ENCODE data around the gene RAD51B.
A peak's percentile ranks its signal among the peaks of the same experiment; 100 is the strongest.

The RAD51B gene

DNA sequence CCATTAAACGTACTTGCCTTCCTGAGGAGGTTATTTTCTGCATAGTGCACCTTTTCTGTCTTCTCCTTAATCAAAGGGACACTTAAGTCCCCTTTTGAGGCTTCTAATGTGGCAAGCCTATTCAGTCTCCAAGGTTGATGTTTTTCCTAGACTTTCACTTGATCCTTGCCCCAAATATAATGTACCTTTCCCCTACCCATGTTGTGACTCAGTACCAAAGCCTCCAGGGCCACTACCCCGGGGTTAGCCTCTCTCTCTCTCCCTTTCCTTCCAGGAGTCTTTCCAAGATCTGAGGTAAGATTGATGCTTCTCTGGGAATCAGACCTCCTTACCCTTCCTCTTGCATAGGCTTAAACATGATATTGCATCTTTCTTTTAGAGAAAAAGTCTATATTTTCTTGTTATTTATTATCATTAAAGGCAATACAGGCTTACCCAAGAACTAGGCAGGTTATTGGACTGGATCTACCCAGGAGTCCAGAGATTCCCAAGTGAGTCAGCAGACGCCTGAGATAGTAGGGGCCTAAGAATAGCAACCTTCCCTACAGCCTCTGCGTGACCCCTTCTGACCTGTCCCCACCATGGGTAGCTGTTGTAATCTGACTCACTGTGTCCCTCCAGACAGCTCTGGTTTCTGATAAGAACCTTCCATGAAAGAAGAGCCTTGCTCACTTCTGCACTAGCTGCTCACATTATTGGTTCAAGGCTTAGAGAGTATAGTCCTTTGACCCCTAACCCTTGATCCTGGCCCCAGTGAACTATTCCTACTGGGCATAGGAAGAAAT, 800.4 kb downstream of the RAD51B start:
- no peak for DNase-seq (ENCODE audit: low read depth in 2 of 2)

DNA sequence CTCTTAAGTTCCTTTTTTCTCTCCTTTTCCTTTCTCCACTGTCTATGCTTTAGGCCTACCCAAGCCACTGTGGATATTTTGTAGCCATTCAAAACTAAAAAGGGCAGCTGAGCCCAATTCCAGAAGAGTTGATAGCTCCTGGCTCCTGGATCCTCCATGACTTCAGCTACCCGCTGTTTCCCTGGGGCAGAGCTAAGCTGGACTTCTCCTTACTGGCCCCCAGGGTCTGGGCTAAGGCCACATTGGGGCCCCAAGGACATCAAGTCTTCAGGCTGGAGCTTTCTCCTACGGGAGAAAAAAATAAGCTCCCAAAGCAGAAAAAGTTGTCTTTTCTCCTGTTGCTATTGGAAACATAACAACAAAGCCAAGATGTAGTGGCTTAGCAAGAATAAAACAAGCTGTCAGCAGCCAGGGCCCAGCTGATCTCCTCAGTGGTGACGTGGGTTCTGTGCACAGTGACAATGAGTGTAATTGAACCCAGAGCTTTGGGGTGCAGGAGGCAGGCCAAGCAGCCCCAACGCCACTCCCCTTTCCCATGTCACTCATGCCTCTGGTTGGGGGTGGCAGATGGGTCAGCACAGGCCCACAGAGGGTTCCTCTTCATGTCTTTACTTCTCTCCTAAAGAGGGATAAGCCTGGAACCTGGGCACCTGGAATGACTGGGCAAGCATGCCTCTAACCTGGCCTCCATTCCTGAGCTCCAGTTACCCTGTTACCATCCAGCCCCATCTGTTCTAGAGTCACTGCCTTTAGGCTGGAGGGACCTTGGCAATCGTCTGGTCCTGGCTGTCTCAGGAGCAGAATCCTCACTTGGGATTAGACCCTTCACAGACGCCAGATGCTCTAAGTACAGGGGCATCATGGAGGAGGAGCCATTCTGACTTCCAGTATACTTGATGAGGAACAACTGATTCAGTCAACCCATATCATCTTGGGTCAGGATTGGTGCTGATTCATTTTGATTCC, 802.1 kb downstream of the RAD51B start:
- DNase-seq (ENCODE audit: low read depth in 2 of 2) = no peak

DNA sequence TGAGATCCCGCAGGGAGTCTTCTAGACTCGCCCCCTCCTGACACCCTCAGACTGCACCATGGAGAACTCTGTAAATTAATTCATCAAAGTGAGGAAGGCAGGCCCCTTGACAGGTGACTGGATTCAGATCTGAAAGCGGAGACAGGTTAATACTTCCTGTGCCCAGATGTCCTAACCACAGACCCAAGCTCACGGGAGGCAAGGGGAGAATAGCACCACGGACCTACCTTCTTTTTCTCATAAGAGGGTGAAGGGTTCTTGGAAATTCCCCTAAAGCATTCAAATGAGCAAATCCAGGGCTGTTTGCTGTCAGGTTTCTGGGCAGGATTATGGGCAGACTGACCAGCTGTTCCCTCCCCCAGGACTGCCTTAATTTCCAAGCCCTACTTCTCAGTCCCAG, 803.3 kb downstream of the RAD51B start:
- no peak for DNase-seq (ENCODE audit: low read depth in 2 of 2)

DNA sequence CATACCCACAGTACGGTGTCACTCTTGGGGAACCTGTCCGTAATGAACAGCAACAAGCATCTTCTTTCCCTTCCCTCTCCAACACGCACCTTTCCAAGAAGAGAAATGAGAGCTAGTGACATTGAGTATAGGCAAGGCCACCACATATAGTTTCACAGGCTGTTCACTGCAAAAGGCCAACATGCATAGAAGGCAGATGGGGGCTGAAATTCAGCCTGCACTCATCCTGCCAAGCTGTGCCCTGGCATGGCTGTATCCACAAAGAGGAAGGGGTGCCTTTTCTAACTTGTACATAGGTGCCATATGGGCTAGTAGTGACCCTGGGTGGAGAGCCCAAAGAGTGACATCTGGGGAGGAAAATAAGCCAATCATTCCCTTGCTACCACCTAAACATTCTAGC, 803.7 kb downstream of the RAD51B start:
- DNase-seq (ENCODE audit: low read depth in 2 of 2) = no peak

DNA sequence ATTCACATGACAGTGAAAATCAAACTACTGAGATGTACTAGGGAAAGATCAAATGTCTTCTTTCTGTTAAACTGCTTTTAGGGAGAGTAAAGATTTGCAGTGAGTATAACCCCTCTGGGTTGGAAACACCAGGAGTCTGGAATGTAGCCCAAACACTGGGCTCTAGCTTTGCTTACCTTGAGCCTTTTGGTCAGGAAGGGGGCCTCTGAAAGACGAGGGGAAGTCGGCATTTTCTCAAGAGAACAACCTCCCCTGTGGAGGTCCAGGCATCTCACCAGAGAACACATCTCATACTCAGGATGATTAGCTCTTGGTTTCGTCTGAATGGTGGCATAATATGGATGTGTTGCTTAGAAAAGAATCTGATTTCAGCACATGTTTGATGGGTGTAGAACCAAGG, 804.2 kb downstream of the RAD51B start:
- DNase-seq (ENCODE audit: low read depth in 2 of 2) = no peak

DNA sequence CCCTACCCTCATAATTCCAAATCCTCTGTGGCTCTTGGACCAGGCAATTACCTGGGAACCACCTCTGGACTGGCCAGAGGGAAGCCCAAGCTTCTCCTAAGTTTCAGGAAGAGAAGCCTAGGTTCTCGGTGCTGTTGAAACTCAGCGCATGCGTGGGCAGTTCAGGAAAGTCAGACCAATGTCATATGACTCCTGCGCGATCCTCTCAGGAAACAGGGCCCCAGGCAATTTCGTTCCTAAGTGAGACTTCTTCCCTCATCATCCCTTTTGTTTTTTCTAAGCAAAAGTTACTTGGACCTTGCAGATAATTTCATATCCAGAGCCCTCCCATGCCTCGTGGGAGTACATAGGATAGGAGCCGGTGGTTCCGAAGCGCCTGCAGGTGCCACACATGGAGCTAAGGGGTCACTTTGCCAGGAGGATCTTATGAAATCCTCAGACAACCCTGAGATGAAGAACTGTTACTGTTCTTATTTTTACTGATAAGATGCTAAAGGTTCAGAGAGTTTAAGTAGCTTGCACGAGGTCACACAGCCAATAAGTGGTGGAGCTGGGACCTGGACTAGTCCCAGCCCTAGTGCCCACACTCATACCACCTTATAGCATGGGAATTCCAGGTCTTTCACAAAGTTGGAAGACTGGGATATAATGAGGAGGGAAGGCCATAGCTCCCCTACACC, 805.1 kb downstream of the RAD51B start:
- no peak for DNase-seq (ENCODE audit: low read depth in 2 of 2)

DNA sequence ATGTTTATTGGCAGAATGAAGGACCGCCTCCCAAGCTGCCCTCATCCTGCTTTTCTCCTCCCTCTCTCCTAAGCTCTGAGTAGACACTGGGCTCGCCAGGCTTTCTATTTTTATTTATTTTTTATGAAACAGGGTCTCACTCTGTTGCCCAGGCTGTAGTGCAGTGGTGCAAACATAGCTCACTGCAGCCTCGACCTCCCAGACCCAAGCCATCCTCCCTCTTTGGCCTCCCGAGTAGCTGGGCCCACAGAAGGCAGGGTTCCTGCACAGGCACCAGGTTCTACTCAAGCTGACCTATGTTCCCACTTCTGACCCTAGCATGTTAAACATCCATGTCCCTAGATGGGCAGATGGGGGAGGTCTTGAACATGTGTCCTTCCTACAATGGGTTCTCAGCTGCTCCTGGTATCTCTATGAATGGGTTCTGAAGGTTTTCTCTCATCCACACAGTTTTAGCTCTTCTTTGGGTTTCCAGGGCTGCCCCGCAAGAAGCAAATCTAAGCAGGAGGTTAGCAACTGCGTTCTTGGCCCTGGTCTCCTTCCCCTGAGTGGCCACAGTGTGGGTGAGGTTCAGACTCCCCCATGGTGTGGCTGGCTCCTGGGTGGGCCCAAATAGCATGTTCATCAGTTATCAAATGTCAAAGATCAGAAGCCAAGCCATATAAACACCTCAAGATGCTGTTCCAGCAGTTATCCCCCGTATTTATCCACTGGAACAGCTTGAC, 805.9 kb downstream of the RAD51B start:
- no peak for DNase-seq (ENCODE audit: low read depth in 2 of 2)

DNA sequence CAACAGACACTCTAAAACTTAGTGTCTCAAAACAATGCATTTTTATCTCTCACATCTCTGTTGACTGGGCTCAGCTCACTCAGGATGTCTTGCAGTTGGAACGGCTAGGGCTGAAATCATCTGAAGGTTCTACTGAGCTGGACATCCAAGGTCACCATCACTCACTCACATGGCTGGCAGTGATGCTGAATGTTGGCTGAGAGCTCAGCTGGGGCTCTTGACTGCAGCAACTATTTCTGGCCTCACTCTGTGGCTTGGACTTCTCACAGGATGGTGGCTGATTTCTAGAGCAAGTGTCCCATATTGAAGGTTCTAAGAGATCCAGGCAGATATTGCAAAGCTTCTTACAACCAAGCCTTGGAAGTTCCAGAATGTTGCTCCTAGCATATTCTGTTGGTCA, 806.8 kb downstream of the RAD51B start:
- no peak for DNase-seq (ENCODE audit: low read depth in 2 of 2)

DNA sequence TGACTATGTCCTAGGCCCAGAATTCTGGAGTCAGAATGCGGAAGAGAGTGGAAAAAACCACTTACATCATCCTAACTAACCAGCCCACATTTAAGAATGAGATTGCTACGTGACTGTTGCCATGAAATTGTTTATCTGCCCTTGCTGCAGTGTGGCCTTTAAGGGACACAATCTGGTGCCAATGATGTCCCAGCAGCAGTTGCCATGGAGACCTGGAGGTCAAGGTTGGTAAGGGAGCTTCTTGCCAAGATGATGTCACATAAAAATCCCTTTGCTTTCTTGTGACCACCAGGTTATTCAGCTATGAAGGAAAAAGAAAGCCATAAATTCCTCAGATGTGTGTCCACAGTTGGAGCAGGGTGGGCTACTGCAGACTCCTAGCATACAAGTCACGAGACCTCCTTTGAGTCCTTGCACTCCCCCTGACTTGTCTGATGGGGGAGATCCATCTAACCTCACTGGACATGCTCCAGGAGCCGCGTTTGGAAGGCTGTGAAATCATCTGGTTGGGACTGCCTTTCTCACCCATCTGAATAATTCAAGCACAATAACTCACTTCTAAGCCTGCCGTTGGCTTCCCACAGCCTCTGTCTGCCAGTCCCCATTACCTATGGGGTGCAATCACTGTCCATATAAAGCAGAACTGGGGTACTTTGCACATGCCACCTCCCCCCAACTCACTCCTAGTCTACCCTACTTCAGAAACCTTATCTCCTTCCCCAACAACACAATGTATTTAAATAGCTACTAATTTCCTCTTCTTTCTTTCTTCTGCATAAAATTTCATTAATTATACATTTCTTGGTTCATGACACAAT, 807.7 kb downstream of the RAD51B start:
- DNase-seq (ENCODE audit: low read depth in 2 of 2) = no peak

DNA sequence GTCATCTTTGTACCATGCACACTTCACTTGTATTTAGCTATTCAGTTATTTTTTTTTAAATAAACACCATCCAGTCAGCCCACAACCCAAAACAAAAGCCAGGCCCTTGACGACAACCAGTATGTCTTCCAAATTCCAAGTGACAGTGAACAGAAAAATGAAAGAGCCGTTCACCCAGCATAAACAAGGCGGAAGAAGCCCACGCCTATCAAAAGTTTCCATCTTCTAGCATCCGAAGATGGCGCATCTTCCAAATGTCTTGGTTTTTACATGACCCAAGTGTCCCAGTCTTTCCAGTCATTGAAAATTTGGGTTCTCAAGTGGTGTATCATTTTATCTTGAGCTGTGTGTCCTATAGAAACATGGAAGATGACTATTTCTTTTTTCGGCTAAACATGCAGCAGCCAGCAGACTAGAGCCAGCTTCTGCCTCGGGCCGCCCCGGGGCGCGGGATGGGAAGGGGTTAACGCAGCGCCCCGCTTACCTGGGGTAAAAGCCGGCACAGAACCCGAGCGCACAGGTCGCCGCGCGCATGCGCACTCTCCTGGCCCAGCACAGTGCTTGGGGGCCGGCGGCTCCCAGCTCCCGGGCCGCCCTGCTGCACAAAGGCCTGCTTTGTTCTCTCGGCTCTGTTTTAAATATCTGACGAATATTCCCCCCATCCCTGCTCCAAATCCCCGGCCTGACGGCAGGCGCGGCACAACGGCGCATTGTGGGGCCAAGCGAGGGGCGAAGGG, 808.5 kb downstream of the RAD51B start:
- peak; percentile 27 to 44 for DNase-seq (ENCODE audit: low read depth in 2 of 2)

DNA sequence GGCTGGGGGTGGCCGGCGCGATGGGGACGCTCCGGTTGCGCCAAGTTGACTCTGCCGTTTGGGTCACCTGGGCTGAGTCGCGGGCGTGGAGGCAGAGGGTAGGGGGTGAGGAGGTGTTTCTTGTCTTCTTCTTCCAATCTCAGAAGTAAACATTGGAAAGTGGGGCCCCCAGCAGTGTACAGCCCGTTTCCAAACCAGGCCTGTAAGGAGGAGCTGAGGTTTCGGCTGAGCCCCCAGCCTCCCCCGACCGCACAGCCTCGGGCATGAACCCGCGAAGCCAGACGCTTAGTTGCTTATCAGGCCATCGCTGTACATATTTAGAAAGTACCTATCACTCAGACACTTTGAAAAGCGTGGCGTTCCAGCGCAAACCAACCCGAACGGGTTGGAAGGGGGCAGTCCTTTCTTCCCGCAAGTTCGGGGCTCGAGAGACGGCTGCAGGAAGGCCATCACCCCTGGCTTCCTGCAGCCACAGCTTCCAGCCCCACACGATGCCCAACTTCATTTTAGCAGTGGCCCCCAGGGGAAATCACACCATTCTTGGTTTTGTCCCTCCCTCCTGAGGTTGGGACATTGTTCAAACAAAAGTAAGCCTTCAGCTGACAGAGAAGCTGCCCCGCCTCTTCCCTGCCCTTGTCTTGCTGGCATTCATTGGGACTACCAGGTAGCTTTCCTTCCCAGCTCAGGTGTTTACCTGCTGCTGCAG, 809.2 kb downstream of the RAD51B start:
- no peak for DNase-seq (ENCODE audit: low read depth in 2 of 2)

DNA sequence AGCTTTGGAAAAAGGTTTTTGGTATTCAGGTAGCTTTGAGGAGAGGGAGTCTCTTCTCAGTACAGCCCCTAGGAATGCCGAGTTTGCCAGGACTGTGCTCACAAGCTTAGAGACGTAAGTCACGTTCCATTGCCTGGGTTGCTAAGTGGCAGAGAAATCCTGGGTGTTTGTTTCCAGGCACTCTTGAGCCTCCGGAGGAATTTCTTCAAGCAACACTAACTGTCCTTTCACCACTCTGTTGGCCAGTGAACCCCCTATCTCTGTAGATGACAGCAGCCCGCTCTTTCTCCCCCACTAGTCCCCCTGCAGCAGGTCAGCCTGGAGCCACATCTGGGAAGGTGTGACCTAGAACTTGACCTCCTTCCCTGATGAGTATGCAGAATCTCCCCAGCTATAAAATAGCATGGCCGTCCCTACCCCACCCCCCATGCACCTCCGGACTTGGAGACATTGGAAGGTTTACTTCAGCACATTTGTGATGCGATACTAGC, 810.5 kb downstream of the RAD51B start:
- DNase-seq (ENCODE audit: low read depth in 2 of 2) = no peak

DNA sequence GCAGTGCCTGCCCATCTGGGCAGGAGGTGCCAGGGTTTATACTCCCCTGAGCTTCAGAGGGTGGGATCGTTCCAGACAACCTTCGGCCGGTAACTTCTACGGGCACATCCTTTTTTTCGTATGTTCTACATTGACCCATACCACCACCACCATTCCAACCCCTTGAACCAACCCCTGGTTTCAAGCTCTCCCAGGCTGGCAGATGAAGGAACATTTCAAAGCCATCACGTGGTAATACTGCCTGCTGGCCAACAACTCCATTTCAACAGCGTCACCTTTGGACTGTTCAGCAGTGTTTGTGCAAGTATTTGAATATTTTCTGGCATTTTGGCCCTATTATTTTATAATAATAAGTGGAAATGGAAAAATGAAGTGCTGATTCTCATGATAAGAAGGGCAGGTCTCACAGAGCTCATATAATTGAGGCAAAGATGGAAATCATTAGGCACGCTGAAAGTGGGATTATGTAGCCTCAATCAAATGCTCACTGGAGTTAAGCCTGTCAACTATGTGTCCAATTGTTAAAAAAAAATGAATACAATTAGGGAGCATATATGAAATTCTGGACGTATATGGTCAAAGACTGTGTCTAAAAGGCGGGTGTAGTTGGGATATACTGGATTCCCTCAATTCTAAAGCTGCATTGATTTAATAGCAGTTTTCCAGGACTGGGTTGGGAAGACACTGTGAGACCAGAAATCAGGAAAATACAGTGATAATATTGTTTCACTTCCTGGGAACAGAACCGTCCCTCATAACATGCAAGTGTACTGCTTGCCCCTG, 811.2 kb downstream of the RAD51B start:
- no peak for DNase-seq (ENCODE audit: low read depth in 2 of 2)

DNA sequence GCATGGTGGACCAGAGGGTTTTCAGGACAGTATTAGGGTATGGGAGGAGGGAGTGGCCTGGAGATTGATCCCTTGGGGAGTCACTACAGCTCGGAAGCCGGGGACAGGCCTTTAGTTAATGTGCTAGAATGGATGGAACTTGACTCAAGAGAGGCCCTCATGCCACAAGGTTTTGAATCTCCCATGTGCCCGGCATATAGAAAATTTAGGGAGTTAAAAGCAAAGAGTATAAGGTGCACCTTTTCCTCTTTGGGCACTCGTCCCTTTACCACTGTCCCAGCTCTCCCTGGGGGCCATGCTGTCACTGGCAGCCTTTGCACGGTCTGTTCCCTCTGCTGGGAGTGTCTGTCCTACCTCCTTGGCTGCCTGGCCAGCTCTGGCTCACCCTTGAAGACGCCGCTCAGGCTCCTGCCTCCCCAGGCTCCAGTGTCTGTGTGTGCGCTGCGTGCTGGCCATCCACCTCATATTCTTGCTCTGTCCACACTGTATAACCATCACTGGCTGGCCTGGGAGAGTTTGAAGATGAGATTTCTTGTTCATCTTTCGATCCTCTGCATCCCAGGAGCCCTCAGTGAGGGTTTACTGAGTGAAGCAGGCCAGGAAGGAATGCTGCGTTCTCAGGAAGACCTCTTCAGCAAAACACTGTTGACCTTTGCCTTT, 811.9 kb downstream of the RAD51B start:
- no peak for DNase-seq (ENCODE audit: low read depth in 2 of 2)

DNA sequence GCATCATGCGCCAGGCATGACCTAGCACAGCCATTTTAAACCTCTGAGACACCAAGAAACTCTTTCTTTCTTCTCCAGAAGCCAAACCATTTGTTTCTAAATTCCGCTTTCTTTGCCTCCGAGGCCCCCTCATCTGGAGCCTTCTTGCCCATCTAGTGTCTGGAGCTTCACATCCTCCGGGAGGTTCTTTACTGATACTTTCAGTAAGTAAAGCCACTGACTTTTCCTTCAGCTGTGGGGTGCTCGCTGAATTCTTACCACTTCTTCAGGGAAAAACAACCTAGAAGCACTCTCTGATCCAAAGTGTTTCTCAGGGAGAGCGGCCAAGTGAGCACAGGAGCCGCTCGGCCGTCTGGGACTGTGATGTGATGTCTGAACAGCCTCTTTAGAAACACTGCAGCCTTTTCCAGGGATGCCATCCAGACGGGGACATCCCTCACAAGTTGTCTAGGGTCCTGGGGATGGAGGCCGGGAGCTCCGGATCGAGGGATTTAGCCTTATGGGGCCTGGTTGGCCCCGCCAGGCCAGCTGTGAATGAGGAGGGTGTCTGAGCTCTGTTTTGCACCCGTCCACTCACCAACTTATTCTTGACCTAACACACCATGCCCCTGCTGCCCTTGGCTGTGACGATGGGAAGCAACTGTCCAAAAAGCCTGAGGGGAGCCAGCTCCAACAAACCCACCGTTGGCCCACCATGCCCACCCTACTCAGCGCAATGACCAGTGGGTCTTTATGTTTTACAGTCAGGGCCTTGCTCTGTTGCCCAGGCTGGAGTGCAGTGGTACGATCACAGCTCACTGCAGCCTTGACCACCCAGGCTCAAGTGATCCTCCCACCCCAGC, 812.7 kb downstream of the RAD51B start:
- DNase-seq (ENCODE audit: low read depth in 2 of 2) = no peak

DNA sequence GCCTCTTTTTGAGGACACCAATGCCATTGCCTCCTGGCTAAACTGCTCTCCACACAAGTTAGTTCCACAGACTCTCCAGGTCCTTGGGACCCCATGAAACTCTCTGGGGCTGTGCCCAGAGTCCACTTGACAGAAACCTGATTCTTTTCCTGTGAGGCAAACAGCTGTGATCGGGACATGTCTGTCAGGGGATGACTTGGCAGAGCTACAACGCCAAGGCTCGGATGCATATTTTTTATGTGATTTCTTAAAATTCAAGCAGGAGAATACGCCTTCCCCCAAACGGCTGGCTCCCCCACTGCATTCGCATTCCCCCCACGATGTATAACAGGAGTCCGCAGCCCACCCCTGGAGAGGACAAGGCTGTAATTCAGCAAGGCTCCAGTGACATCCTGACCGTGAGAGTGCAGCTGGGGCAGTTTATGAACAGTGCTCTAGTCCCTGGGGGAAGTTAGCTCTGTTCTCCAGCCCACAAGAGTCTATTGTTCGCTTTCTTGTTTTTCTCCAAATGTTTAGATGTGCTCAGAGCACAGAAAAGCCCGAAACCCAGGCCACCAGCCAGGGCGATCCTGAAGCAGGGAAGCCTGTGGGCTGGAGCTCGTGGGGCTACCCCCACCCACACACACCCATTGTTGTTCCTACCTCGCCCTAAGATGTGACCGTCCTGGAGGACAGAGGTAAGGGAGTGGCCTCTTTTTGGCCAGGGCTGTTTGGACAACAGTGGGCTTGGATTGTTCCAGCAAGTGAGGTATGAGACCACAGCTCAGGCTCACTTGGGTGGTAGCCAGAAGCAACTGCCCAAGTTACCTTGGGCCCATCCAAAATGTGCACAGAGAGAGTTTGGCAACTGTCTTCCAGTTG, 813.8 kb downstream of the RAD51B start:
- DNase-seq (ENCODE audit: low read depth in 2 of 2) = no peak
